IPS-NIHi11 (cell line): ENCODE data around the gene CACNA2D3.

Experiments used
- DNase-seq: peaks from one replicate; pipeline ENCODE4 v3.0.0; 2012; ENCODE audit warnings: mixed read lengths, low spot score

The CACNA2D3 gene

DNA sequence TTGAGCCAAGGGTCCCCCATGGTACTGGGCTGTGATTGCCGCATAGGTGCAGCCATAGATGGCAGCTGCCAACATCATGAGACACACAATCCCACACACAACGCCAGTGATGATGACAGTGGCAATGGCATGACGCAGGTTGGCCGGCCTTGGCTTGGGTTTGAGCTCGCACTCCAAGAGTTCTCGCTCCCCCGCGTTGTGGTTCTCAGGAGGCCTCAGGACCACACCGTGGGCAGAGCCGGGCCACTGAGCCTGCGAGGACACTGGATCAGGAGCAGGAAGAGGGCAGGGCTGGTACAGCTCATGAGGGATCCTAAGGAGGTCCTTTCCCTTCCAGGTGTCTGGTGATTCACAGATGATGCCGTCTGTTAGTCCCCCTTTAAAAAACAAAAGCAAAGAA is 796.2 kb downstream of the CACNA2D3 start:
- DNase-seq = no peak

DNA sequence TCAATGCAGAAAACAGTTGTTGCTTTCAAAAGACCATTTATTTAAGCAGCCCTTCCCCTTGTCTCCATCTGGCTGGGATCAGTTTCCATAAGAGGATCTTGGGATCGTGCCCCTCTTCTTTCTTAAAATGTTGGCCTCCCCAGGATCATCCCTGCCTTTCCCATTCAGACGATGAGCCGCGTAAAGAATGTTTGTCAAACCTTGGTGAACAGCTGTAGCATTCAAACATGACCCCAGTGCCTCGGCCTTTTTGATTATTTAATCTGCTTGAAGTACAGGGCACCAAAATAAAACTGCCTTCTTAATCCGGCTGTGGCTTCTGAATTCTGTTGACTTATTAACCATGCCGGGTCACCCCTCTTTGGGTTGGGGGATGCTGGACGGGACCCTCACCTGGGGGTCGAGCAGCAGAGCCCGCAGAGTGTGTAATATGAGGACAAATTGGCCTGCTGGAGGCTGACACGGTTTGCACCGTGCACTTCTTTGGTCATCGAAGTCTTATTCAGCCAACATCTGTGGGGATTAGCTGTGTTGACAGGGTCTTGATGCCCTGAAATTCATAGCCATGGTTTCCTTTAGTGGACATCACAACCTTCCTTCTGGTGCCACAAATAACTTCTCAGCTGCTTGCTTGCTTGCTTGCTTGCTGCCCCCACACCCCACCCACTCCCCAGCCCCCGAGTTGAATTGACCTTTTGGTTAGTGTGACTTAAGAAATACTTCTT is 805.9 kb downstream of the CACNA2D3 start, which contains the start of gene LRTM1:
Gene LRTM1, minus strand, starts transcription at position 14 of the 725 bp plus-strand sequence. CDS start 148 bp downstream, outside the sequence.
- DNase-seq = no peak

DNA sequence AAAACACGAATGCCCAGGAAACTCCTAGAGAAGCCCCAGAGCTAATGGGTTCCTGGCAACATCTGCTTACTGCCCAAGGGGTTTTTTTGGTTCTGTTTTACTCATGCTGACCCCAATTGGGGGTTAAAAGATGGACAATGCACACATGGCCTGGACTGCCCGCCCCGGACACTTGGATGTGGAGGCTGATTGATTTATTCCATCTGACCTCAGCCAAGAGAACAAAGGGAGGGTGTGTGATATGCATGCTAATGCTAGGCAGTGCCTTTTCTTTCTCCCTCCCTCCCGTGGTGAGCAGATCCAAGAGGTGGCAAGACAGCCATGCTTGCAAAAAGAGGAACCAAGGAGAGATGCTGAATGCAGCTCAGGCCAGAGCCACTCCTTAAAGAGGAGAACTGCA is 808.8 kb downstream of the CACNA2D3 start:
- peak; percentile 20 for DNase-seq

DNA sequence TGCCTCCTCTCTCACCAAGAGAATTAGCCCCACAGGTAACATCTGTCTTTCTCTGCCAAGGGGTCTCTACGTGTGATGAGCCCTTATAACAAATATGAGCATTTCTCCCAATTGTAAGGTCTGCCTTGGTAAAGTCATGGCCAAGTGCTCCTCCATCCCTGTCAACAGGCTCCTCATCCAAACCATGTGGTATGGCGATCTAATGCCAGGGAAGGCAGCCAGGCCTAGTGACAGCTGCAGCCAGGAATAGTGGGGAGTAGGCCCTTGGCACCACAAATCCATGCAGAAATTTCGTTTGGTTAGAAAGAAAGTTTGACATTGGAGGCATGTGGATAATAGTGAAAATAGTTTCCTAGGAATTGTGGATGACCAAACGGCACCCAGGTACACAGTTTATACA is 810.3 kb downstream of the CACNA2D3 start:
- DNase-seq = no peak

GRCh38 chr3:54935869-54936268 is 813.5 kb downstream of the CACNA2D3 start:
- DNase-seq = no peak

- DNase-seq = no peak
Measured at GRCh38 chr3:54936561-54936960, 814.2 kb downstream of the CACNA2D3 start.

- no peak for DNase-seq
Measured at GRCh38 chr3:54939557-54940300, 817.4 kb downstream of the CACNA2D3 start.

- no peak for DNase-seq
Measured at GRCh38 chr3:54940971-54941370, 818.6 kb downstream of the CACNA2D3 start.

- DNase-seq = no peak
Measured at GRCh38 chr3:54941690-54942362, 819.5 kb downstream of the CACNA2D3 start.

- DNase-seq = no peak
Measured at GRCh38 chr3:54949491-54950044, 827.2 kb downstream of the CACNA2D3 start.

DNA sequence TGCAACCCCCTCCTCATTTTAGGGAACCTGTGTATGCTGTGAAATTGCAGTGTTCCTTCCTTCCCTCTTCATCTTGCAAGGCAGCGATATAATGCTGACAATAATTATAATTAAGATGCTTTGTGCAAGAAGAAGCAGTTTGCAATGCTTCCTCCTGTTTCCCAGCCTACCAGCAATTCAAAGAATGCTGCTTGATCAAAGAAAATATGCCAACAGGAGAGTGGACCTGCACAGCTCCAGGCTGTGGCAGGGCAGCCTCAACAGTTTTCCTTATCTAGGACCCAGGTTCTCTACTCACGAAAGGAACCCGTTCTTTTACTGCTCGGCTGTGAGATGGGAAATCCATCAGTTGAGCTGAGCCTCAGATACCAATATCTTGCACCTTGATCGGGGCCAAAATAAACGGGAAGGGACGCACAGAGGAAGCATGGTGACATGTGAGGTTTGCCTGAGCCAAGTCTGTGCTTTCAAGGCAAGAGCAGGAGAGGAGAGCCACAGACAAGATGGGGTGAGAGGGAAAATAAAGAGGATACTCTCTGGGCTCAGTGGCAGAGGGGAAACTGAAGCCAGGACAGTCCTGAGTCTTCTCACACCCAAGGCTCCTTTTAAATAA is 828.1 kb downstream of the CACNA2D3 start:
- DNase-seq = no peak

DNA sequence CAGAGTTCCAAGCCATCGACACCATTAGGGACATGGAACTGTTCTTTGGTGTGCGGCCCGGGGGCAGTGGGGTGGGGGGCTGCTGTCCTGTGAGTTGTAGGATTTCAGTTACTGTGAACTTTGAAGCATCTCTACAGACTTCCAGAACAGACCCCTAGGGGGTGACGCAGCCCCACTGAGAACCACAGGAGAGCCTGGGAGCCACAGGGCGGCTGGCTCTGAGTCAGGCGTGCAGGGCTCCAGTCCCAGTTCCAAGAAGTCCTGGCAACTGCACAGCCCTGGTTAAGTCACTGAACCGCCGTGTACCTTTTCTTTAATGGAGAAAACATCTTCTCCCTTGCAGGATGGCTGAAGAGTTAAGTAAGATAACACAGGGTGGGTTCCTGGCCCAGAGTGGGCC is 829.1 kb downstream of the CACNA2D3 start:
- peak; percentile 64 for DNase-seq

- DNase-seq = peak; percentile 14
Measured at GRCh38 chr3:54954022-54954421, 831.7 kb downstream of the CACNA2D3 start.

GRCh38 chr3:54954521-54954920 is 832.2 kb downstream of the CACNA2D3 start:
- peak; percentile 27 for DNase-seq

GRCh38 chr3:54955496-54955895 is 833.1 kb downstream of the CACNA2D3 start:
- DNase-seq = no peak

- DNase-seq = no peak
Measured at GRCh38 chr3:54955941-54956340, 833.6 kb downstream of the CACNA2D3 start.

DNA sequence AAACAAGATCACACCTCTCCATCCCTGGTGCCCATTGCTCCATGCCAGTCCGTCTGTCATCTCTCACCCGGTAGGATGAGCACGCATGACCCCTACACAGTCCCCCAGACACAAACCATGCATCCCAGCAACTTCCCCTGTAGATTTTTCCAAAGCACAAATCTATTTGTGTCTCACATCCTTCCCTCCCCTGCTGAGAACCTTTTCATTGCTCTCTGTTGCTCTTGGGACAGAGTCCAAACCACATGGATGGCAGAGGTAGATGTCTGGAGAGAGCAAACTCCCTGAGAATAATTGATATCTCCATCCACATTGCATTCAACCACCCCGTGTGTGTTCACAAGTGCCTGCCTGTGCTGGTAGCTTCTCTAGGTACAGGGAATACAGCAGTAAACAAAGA is 835.4 kb downstream of the CACNA2D3 start:
- no peak for DNase-seq

DNA sequence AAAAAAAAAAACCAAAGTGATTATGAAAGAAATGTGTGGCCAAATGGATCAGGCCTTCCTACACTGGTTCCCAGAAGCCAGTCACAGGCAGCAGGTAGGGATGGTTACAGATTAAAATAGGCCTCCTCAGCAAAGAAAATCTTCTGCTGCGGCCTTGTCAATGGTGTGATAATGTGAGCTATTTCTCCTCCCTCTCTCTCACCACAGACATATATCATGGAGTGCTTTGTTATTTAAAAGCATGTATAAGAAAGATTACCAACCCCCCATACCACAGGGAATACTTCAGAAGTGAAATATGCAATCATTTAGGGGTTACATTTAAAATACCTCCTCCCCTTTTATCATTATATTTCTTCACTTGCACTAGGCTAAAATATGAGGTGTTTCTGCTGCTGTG is 837.7 kb downstream of the CACNA2D3 start:
- DNase-seq = no peak

DNA sequence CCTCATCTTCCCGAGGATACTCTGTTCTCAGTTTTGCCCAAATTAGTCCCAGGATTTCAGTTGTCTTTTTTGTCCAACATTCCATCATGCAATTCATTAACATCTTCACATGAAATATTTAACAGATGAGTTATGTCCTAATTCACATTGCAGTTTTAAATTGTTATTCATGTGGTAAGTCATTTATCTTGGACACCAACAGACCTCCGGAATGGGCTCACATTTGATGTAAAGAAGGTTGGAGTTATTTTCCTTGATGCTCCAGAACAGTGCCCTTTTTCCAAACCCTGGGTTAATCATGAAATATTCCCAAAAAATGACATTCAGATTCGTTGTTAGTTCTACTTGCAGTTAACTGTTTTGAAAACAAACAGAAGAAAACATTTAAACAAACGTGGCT is 838.3 kb downstream of the CACNA2D3 start:
- no peak for DNase-seq

DNA sequence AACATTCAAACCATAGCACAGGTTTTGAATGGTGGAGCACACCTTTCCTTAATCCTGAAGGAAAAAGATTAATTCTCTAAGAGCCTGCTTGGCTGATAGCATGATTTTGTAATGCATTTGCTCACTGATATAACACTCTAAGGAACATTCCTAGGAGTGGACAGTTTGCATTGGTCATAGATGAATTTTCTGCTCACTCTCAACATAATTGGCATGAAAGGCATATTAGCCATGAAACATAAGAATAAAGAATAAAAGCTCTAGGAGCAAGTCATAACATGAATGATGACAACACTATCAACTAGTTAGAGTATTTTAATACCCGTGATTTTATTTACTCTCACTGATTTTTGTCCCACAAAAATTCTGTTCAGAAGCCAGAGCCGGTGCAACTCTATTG is 839.8 kb downstream of the CACNA2D3 start:
- no peak for DNase-seq

GRCh38 chr3:54963641-54964040 is 841.3 kb downstream of the CACNA2D3 start:
- DNase-seq = no peak

GRCh38 chr3:54964081-54964480 is 841.7 kb downstream of the CACNA2D3 start:
- no peak for DNase-seq
